MV-4-11 (cell line): Measurements from ENCODE around the gene TEKTIP1.

Source experiments
- DNase-seq: peaks from one replicate; lab custom pipeline; 2025; lab: John Stamatoyannopoulos, UW

Gene TEKTIP1

GRCh38 chr19:3585301-3586126 lies 46.5 kb downstream of the TEKTIP1 start, which contains the start of gene GIPC3:
Gene GIPC3 (plus strand): TSS chr19:3585478. CDS start chr19:3585598, 120 bp downstream.
- DNase-seq = no peak

GRCh38 chr19:3586127-3586626 lies 47.2 kb downstream of the TEKTIP1 start:
- no peak for DNase-seq

- DNase-seq = no peak
Measured at GRCh38 chr19:3586707-3587346, 47.9 kb downstream of the TEKTIP1 start.

GRCh38 chr19:3589439-3589838 lies 50.5 kb downstream of the TEKTIP1 start:
- DNase-seq = no peak

- no peak for DNase-seq
Measured at GRCh38 chr19:3589949-3590348, 51.0 kb downstream of the TEKTIP1 start.

GRCh38 chr19:3590991-3591659 lies 52.2 kb downstream of the TEKTIP1 start:
- no peak for DNase-seq

GRCh38 chr19:3591876-3592613 lies 53.1 kb downstream of the TEKTIP1 start:
- no peak for DNase-seq

- DNase-seq = no peak
Measured at GRCh38 chr19:3593156-3593555, 54.2 kb downstream of the TEKTIP1 start.
